Activated gamma-delta T cell treated with Interleukin-2 at 50 U/mL for 16 hours (primary cell): ENCODE data around the gene MORC2.
A peak's percentile ranks its signal among the peaks of the same experiment; 100 is the strongest.

Source experiments
- DNase-seq: peaks from one replicate; pipeline ENCODE4 v3.0.0-alpha.2; 2020

Gene MORC2

DNA sequence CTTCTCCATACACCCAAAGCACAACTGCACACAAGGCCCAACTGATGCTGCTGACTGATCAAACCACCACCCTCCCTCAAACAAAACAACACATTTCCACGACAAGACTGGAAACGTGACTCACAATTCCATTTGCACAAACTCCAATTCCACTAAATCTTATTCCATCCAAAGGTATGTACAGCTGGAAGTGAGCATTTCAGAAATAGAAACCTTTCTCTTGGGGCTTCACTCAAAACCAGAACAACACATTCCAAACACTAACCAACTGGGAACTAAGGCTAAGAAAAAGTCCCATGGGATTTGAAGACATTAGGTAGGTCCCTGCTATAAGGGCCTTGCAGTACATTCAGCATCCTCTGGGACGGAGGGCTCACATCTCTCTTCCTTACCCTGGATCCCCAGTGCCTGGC, 19.6 kb downstream of the MORC2 start:
- DNase-seq = no peak

DNA sequence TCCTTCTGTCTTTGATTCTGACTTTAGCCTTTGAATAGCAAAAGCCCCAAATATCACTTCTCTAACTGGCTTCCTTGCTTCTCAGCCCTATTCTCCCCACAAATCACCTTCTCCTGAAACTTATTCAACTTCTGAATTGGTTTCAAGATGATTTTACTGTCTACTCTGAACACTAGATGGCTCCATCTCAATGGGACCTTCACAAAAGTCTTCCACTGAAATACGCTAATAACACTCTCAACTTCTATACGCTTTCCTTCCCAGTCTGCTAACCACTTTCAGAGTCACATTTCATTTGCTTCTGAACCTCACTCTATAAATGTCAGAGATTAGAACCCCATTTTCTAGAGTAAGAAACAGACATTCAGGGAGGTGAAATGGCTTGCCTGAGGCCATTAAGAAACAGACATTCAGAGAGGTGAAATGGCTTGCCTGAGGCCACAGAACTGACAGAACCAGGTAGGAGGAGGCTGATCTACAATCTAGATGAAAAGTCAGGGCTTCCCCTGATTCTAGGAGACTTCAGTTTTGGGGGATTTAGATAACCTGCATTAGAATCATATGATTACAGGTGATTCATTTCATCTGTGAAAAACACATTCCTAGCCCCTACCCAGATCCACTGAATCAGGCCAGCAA, 20.6 kb downstream of the MORC2 start:
- no peak for DNase-seq

DNA sequence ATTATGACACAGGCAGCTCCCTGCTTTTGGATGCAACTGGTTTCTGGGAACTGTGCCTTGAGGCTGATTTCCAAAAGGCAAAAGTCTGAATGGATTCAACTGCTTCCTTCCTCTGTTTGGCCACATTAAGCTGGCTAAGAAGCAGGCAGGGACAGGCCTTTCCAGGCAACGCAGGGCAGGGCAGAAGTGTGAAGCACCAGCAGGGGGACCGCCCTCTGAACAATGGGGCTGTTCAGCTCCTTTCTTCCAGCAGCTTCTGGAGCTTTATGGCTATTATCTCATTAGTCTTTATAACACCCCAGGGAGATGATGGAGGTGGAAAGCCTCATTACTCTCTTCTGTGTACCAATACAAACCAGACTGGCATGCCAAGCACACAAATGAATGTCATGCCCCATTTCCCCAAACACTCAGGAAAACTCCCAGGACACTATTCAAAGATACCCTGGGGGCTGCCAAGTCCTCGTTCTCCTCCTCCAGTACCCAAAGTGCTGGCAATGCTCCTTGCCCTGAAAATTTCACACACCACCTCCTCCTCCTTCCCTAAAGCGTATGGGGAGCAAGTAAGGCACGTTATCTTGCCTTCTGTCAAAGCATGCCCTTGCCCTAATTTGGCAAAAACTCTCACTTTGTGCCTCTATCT, 21.3 kb downstream of the MORC2 start:
- DNase-seq = no peak

DNA sequence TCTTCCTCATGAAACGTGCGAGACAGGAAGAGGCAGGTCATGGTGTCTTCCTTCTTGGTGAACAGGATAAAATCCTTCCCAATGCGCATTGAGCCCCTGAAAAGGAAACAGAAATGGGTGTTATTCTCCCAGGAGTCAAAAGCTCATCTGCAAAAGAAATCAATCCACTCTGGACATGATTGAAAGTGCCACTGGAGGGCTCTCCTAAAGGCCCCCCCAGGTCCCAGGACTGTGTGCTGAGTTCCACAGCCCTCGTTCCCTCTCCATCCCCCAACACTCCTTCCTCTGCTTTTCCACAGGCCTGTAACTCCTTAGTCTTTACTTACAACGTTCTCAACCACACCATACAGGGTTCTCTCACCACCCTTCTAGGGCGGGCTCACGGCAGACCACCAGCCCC, 22.2 kb downstream of the MORC2 start:
- no peak for DNase-seq

DNA sequence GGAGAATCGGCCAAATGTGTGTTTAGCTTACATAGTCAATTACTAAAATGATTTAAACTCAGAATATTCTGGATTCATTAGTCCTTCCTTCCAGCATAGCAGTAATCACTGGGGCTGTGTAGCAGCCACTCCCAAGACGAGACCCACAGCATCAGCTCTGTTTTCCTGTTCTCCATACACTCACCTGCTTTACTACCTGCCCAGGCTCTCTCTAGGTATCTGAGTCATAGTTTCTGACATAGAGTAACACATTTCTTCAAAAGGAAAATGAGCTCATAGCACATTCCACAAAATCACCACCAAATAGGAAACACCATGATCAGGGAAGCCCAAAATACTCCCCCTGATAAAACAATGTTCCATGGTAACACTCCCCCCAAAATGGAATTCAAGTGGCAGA, 22.9 kb downstream of the MORC2 start:
- DNase-seq = no peak

DNA sequence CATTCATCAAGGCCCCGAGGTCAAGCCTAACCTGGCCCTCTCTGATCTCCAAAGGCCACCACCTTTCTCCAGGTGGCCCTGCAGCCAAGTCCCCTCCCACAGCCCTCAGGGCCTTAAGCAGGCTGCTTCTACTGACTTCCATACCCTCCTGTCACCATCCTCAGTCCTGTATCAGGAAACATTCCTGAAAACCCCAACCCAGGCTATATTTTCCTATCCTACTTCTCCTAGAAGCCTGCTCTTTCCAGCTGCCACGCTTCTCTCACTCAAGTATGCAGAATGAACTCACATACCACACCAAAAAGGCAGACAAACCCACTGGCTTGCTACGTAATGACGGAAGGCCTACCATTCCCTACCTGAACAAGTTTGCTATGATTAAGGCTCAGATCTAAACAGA, 23.6 kb downstream of the MORC2 start:
- no peak for DNase-seq

DNA sequence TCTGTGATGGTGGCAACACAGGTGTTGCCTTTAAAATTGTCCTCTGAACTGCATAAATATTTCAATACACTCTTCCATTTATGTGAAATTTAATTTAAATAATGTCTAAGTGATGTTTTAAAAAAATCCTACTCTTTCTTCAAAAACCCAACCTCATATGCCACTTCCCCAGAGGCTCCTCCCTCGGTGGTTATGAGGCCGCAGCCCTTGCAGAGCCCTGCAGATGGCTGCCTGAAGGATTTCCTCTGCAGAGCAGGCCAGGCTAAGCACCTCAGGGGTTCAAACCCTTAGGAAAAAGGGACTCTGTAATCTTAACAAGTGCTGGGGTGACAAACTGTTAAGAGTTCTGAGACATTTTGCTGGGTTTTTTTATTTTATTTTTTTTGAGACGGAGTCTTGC, 25.2 kb downstream of the MORC2 start:
- peak; percentile 65 for DNase-seq

DNA sequence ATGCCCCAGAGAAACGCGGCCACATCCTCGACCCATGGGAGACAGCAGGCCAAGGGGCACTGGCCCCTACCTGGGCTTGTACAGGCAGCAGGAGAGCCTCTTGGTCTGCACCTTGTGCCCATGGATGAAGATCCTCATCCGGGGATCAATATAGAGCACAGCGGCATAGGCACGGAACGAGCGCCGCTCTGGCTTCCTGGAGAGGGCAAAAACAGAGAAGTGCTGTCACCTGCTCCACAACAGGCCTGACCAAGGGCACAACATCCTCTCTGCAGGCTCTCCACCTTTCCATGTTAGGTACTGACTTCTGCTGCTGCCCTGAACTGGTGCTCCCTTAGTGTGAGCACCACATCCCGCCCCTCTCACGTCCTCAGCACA, 27.2 kb downstream of the MORC2 start:
- no peak for DNase-seq

DNA sequence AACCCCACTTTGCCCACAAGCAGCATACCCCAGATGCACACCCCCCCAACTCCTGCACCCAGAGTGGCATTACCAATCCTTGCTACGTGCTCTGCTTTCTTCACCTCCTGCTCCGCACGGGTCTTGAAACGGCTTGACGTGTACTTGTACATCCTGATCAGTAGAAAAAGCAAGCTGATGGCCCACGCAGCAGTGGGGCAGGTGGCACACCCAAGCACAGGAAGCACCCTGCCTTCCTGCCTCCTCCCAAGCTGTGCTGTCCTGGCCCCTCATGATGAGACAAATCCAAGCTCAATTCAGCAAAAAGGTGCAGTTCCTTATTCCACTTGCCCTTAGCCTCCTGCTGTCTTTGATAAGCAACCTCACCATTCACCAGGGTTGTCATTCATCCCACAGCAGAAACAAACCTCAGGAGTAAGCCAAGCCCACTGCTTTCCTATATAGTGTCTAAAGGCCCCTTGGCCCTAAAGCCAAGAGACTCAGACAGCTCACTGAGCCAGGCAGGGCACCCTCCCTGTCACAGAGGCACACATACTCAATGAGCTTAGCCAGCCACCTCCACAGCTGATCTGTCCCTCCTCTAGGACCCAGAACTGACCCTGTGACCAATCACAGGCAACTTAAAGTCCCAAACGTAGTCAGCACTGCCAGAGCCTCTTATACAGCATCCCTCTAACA, 27.8 kb downstream of the MORC2 start:
- peak; percentile 45 for DNase-seq

DNA sequence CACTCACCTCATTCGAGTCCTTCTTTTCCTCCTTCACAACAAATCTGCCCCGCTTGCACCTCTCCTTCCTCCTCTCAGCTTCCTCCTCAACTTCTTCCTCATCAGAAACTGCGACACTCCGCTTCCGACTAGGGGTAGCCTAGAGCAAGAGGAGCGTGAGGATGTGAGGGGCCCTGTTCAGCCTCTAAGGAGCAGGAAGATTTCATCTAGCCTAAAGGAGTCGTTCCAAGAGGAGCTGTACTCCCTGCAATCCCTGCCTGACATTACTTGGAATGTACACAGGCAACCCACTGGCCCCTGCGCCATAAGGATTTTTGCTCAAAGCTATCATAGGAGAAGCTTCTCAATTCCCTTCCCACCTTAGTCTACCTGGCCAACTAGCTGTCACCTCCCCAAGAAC, 34.5 kb downstream of the MORC2 start:
- no peak for DNase-seq

DNA sequence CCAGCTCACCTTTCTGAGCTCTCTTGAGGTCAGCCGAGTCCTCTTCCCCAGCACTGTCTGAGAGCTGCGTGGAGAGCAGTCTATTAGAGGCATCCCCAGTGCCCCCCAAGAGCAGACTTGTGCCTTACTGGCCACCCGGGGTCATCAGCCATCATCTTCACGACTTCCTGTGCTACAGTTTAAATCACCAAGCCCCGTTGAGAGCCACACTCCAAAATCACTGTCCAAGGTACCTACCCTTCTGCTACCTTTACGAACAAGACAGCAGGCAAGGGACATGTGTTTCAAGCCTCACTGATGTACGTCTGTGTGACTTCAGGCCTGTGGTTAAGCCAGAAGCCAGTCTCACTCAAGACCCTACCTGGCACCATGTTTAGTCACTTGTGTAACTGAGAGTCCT, 35.1 kb downstream of the MORC2 start:
- no peak for DNase-seq

DNA sequence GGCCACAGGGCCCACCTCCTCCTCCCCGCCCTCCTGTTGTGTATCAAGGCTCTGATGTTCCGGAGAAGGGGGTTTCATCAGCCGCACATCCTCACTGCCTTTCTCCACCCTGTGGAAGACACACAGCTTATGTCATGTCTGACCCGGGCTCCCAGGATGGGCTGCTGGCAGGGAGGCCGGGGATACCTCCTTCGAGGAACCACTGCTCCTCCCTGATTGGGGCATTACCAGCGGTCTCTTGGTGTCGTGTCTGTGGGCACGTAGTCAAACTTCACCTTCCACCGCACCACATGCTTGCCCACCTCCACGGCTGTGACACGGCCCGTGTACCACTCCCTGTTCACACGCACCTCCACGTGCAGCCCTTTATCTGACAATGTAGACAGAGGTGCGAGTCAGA, 35.9 kb downstream of the MORC2 start:
- DNase-seq = no peak

DNA sequence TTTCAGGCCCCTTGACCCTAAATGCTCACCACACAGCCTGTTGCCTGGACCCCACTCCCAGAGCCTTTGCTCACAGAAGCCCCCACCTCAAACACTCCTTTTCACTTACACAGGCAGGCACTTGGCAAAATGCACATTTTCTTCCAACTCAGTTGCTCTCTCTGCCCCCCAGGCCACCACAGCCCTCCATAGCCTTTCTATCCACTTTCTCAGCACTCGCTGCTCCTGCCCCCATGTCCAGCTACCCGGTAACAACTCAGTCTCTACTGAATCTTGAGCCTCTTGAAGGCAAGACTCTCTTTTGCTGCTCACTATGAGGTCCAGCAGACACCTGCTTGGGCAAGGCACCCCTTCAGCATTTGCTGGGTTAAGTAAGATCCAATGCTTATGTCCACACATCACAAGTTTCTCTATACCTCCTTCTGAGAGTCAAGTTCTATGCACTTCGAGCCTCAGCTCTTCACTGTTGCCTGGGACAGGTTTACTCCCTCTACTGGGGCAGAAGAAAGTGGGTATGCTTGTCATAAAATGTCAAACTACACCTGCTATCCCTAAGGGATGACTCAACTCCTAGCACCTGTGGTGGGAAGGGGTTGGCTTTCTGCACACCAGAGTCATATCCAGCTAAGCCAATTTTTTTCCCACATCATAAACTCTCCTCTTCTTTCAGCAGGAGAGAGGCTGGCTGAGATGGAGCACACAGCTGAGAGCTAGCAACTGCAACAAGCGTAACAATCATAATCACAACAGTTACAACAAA, 36.9 kb downstream of the MORC2 start:
- DNase-seq = no peak

DNA sequence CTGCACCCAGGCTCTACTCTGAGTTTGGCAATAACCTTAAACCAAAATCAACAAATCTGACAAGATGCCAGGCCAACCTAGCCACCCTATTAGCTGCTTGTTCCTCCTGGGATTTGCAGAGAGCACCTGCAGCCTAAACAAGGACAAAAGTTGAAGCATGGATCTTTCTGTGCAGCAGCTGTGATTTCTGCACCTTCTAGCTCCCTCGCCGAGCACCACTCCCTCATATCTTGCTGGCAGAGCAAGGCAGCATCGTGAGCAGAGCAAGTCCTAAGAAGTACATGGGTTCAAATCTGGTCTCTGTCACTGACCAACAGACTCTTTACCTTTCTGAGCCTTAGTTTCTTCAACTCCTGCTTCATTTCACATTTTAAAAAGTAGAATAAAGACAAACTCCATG, 38.3 kb downstream of the MORC2 start:
- DNase-seq = no peak

DNA sequence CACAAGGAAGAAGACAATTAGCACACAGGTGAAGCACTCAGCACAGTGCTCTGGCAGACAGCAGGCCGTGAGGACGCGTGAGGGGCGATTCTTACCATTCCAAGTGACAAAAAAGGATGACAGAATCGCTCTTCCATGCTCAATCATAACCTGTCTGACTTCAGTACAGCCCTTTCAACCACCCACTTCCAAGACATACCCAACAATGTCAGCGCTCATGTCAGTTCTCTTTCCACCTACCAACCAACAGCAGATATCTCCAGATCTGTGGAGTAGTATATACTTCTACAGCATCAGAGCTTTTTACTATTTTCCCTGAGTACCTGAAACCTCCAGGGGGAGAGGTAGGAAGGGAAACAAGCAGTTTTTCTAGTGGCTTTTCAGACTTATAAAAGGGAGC, 40.2 kb downstream of the MORC2 start:
- DNase-seq = no peak

DNA sequence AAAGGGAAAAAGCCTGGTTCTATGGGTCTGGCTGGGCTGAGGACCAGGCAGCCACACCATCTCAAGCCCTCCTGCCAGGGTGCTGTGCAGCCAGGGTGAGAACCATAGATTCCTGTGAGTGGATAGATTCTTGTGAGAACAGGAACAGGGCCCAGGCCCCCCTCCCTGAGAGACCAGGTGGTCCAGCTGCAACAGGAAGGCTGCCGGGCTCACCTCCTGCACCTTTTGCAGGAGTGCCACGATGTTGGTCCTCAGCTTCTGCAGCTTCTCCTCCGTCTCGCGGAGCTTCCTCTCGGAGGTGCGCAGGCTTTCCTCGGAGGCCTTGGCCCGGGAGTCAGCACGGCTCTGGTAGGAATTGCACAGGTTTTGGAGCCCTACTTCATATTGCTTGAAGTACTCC, 40.8 kb downstream of the MORC2 start:
- no peak for DNase-seq

DNA sequence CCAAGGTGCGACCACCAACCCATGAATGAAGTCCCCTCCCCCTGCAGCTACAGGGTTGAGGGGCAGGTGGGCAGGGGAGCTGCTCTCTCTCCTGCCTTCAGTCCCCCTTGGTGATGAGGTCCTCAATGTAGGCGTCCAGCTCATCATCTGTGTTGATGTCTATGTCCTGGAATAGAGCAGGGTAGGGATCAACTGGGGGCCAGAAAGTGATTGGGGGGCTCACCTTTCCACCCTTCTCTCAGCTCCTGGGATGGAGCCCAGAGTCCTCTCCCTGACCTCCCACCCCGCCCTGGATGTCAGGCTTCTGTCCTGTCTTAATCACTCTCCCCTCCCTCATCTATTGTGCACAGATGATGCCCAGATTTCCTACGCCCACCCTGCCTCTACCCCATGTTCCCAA, 41.9 kb downstream of the MORC2 start:
- no peak for DNase-seq

DNA sequence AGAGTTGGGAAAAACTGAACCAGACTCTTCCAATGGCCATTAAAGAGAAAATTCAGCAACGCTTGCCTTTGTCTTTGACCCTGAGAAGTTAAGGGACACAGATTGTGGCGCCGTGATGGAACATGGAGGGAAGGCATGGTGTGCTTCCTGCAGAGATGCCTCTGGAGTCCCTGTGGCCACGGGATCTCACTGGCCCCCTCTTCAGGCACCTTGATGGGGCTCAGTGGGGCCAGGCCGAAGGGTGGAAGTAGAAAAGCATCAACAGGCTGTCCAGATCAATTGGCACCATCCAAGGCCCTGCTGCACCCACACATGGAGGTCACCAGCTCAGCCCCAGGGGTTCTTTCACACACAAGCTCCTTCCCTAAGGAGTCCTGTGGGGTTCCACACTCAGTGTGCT, 42.9 kb downstream of the MORC2 start:
- no peak for DNase-seq

DNA sequence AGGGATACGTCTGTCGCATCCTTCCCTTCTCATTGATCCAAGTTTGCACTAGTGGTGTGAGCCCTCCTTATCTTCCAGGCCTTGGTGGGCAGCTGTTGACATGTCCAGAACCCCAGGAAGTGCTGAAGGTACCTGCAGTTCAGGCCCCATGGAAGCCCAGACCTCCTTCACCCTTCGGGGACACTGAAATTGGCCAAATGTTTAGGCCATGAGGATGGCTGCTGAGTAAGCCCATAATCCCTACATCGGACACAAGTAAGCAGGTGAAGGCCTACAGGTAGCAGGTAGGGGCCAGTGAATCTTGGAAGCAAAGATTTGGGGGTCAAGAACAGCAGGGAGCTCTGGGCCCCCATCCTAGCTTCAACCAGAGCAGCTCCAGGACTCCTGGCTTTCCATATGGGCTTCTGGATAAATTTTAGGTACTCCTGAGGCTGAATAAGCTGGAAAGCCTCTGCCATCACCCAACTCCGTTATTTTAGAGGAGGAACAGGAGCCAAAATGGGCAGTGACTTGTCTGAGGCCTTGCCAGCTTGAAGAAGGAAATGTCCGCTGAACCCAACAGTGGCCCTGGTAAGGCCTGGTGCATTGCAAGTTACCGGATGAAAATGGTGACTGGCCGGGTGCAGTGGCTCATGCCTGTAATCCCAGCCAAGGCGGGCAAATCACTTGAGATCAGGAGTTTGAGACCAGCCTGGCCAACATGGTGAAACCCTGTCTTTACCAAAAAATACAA, 45.2 kb downstream of the MORC2 start:
- DNase-seq = no peak

DNA sequence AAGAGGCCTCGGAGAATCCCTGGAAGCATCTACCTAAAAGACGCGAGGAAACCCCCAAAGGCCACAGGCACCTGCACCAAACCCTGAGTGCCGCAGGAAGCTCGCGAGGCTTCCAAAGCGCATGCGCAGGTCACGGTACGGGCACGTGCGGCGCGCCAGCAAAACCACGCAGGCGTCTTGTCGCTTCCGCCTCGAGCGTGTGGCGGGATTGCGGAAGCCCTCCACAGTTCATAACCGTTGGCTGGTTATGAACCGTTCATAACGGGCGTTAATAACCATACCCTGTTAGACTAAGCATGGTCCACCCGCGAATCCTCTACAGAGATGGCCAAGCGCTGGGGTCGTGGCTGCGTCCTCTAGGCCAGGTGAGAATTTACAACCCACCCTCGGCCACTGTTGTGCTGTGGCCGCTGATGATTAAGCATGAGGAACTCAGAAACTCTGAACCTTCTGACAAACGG, 46.4 kb downstream of the MORC2 start:
- peak; percentile 77 for DNase-seq

DNA sequence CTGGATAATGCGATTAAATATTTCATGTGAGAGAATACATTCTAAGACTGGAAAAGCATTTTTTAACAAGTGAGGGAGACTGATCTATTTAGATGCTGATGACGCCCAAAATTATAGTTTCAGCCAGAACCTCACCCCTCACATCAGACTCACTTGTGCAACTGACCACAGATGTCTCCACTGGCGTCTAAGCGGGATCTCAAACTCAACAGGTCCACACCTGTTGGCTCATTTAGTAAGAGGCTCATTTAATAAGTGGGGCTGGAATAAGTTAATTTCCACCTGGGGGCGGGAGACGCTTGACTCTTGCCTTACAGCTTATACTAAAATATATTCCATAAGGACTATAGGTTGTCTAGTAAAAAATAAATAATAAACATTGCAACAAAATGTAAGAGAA, 47.5 kb downstream of the MORC2 start:
- no peak for DNase-seq

DNA sequence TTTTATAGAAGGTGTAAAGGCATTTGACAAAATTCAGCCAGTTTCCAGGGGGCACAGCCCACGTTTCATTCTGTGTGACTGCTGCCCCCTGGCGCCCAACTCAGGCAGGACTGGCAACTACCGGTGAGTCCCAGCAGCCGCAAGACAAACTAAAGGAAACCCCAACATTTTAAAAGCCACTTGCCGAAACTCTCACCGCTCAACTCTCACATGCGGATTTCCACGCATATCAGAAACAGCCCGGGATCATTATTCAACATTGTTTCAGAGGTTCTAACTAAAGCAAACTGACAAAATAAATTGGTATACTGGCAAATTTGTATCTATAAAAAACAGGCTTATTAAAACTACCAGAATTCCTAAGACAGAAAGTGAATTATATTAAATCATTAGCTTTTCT, 48.2 kb downstream of the MORC2 start:
- DNase-seq = peak; percentile 88

DNA sequence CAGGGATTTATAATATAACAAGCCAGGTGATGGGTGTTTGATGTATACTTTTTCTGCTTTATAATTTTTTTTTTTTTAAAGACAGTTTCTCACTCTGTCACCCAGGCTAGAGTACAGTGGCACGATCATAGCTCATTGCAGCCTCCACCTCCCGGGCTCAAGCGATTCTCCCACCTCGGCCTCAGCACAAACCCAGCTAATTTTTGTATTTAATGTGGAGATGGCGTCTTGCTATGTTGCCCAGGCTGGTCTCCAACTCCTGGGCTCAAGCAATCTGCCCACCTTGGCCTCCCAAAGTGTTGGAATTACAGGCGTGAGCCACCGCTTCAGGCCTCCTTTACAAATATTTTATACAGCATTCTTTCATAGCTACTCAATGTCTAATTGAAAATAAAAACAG, 48.6 kb downstream of the MORC2 start:
- no peak for DNase-seq
